SH-SY5Y (cell line): ENCODE data around the gene TM2D3.

Source experiments
- GATA2 ChIP-seq: IDR thresholded peaks from 2 replicates; pipeline ENCODE4 v1.6.1; 2011; ENCODE audit warnings: mild to moderate bottlenecking, low read depth, low read length
- GATA3 ChIP-seq: IDR thresholded peaks from 2 replicates; pipeline ENCODE4 v1.6.1; 2011; ENCODE audit warnings: low read depth, mild to moderate bottlenecking, low read length, moderate library complexity

DNA sequence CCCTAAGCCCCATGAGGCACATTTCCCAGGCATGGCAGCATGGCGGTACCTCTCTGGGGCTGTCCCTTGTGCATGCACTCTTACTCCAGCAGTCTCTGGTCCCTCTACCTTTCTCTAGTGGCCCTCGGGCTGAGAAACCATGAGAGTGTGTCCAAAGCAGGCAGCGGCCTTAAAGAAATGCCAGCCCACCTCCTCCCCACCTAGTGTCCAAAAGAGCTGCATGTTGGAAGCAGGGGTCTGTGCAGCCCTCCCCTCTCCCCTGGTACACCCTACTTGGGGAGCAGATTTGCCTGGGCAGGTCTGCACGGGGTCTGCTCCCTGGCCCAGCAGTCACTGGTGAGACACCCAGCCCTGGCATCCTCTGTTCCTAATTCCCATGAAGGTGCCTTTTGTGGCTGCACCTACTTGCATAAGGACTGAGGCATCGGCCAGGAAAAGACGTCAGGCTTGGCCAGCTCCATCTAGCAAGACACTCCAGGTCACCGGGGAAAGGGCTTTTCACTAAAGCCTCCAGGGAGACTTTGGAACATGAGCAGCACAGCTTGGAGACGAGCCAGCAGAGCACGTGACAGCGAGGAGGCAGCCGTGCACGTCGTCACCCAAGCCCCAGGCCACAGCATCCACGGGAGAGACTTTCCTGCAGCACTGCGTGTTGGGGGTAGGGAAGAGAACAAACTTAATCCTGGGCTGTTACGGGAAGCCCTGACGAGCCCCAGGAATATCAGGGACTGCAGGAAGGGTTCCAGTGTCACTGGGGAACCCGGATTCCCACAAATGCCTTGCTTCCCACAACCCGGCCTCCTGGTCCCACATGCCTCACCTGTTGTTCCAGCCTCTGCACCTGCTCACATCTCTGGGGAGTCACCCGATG is 38.8 kb downstream of the TM2D3 start:
- no peak for TF ChIP-seq GATA2
- no peak for TF ChIP-seq GATA3
